ENCODE measurements around the gene RAB37. TPM values are rescaled to one million over a fixed set of nuclear protein-coding genes. Genes with fewer than 3 reads are reported as not detected.

Gene RAB37
- total and polyA plus RNA-seq, 2 of the 8 experiments (the other 6 are each of a cell fraction or from before 2014, with no cell fraction given): 5.5 to 6.1 TPM

DNA sequence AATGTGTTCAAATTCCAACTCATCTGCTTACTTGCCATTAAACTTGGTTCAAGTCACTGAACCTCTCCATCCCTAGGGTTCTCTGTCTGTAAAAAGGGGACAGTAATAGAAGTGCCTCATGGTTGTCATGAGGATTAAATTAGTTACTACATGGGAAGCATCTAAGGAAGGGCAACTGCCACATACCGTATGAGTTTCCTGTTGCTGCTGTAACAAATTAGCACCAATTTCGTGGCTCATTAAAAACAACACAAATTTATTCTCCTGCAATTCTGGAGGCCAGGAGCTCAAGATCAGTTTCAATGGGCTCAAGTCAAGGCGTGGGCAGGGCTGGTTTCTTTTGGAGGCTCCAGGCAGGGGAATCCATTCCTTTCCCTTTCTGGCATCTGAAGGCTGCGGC lies 43.0 kb upstream of the RAB37 start:
- no peak overlapping the region for H3K4me3 ChIP-seq (ENCODE audit: extremely low read depth in 1 of 4, insufficient read depth in 2 of 4, low read depth in 3 of 4, low read length in 4 of 4)
- H4K91ac ChIP-seq (replicated peaks; ENCODE audit: insufficient read length, low read length): no peak overlapping the region
- no peak overlapping the region for H3K14ac ChIP-seq (ENCODE audit: insufficient read length)
- no peaks in the 10 kb centered on the region for H3K79me1 ChIP-seq (ENCODE audit: low read depth, low read length)
- no peak overlapping the region for H2BK15ac ChIP-seq (ENCODE audit: low read length)
- H3K36me3 ChIP-seq (ENCODE audit: control insufficient read depth in 2 of 4, insufficient read depth in 4 of 4, low read length in 3 of 4): no peaks in the 10 kb centered on the region
- H3K4me2 ChIP-seq (ENCODE audit: insufficient read depth in 1 of 2, low read depth in 2 of 2, low read length in 2 of 2): no peak overlapping the region
- H2BK20ac ChIP-seq (ENCODE audit: low read length): no peak overlapping the region
- no peaks in the 10 kb centered on the region for H3K4me1 ChIP-seq (replicated peaks in 1 of 4; ENCODE audit: control insufficient read depth in 3 of 4, insufficient read depth in 4 of 4, low read length in 3 of 4)
- H2BK12ac ChIP-seq (ENCODE audit: low read depth, low read length): no peak overlapping the region
- DNase-seq (ENCODE audit: low read depth in 1 of 2, low spot score in 2 of 2) (no peak), FAIRE-seq (no peak)
- no peak overlapping the region for H3K9ac ChIP-seq (replicated peaks in 1 of 4; ENCODE audit: extremely low read depth in 1 of 4, low read depth in 3 of 4, low read length in 3 of 4)
- H2BK5ac ChIP-seq (ENCODE audit: low read depth, low read length): no peak overlapping the region
- no peak overlapping the region for H3K27ac ChIP-seq (ENCODE audit: low read depth, low read length)
- no peak overlapping the region for H3K23ac ChIP-seq (ENCODE audit: insufficient read length)
- TF ChIP-seq TEAD4 (IDR thresholded peaks at IDR 0.05; ENCODE audit: low read depth, low read length) (no peak), EZH2 (IDR thresholded peaks at IDR 0.05; ENCODE audit: low read depth, low read length, severe bottlenecking) (no peak), BRCA1 (IDR thresholded peaks at IDR 0.05; ENCODE audit: low read depth, low read length) (no peak), NRF1 (IDR thresholded peaks at IDR 0.05; ENCODE audit: low read depth, low read length) (no peak), RXRA (IDR thresholded peaks at IDR 0.05; ENCODE audit: insufficient read depth, low read depth, low read length) (no peak), EGR1 (IDR thresholded peaks at IDR 0.05; ENCODE audit: borderline replicate concordance, low read depth, low read length) (no peak), TAF7 (optimal IDR thresholded peaks at IDR 0.05; ENCODE audit: borderline replicate concordance, low read depth, low read length) (no peak), GTF2F1 (IDR thresholded peaks at IDR 0.05; ENCODE audit: borderline replicate concordance, low read depth, low read length) (no peak), CBX8 (IDR thresholded peaks at IDR 0.05; ENCODE audit: borderline replicate concordance, low read depth, low read length) (no peak), MAFK (IDR thresholded peaks at IDR 0.05; ENCODE audit: low read depth, low read length) (no peak), SUZ12 (IDR thresholded peaks at IDR 0.05; ENCODE audit: low read length) (no peak), EP300 (IDR thresholded peaks at IDR 0.05; ENCODE audit: borderline replicate concordance in 1 of 2, low read depth in 2 of 2, low read length in 2 of 2) (no peak), SIN3A (conservative IDR thresholded peaks at IDR 0.05 in 1 of 2, IDR thresholded peaks at IDR 0.05 in 1 of 2; ENCODE audit: low read depth in 1 of 2, low read length in 2 of 2) (no peak), SIX5 (IDR thresholded peaks at IDR 0.05; ENCODE audit: low read depth, low read length) (no peak)
- H3K79me2 ChIP-seq (ENCODE audit: control insufficient read depth in 1 of 2, insufficient read depth in 2 of 2, low read length in 2 of 2): no peaks in the 10 kb centered on the region
- H4K8ac ChIP-seq (ENCODE audit: extremely low read depth, insufficient read depth, low read length): no peak overlapping the region
- no peak overlapping the region for H3K56ac ChIP-seq (replicated peaks; ENCODE audit: insufficient read length, low read depth, low read length)
- H3K27me3 ChIP-seq (replicated peaks in 1 of 4; ENCODE audit: control insufficient read depth in 3 of 4, extremely low read depth in 1 of 4, insufficient read depth in 3 of 4, low read length in 3 of 4): peaks cover 0 to 2% (median 0%) of the 10 kb centered on the region in 4 experiments; a peak in 1 of 7 replicates
- no peak overlapping the region for H4K5ac ChIP-seq (ENCODE audit: insufficient read length, low read depth, low read length)
- WGBS, 2 experiments (ENCODE audit: extremely low coverage in 1 of 2, insufficient coverage in 1 of 2, insufficient read length in 1 of 2, insufficient replicate concordance in 2 of 2, low coverage in 1 of 2, low lambda C conversion rate in 2 of 2, missing lambda C conversion rate in 1 of 2): 86% methylated on average over 4 of the region's 4 CpGs; no CpG with 5 or more reads in 1 of the 2 experiments
- CTCF ChIA-PET (ENCODE audit: partially characterized antibody): interaction anchor here (1.2 kb wide), 1 partner anchor 19 kb away, joined by 3 read pairs; no protein-coding TSS in a partner anchor
- H4K20me1 ChIP-seq (replicated peaks in 1 of 2; ENCODE audit: control insufficient read depth in 1 of 2, insufficient read depth in 2 of 2, low read length in 2 of 2): peaks cover 0 to 2% of the 10 kb centered on the region in 2 experiments
- no peak overlapping the region for H3K4ac ChIP-seq (replicated peaks; ENCODE audit: insufficient read length, low read depth, low read length)
- H3K23me2 ChIP-seq (ENCODE audit: low read depth, low read length): no peaks in the 10 kb centered on the region
- H3K9me3 ChIP-seq (ENCODE audit: insufficient read depth in 2 of 2, low read depth in 1 of 2, low read length in 1 of 2): no peaks in the 10 kb centered on the region
- no peak overlapping the region for H2AFZ ChIP-seq (ENCODE audit: low read length)
- H2AK5ac ChIP-seq (ENCODE audit: low read depth, low read length): no peak overlapping the region
- no peak overlapping the region for H3K18ac ChIP-seq (ENCODE audit: extremely low read depth, low read length)
- POLR2A ChIA-PET (ENCODE audit: partially characterized antibody): no interaction called here
- no peak overlapping the region for H2BK120ac ChIP-seq (replicated peaks; ENCODE audit: low read depth, low read length)

All from H1 (cell line).